HCT116 (cell line): ENCODE measurements around the gene CDKN2B-AS1. TPM values are rescaled to one million over a fixed set of nuclear protein-coding genes. Genes with fewer than 3 reads are reported as not detected.
A peak's percentile ranks its signal among the peaks of the same experiment; 100 is the strongest.

Experiments
- ATAC-seq: fragments of 200-7000 bp; cut with Tn5 transposase; 2 replicates; pipeline ENCODE4 v1.9.1; 2020; ENCODE audit warnings: mild to moderate bottlenecking, moderate library complexity
- Bru-seq: library from RNA; stranded (reverse); fragments of 400-500 nt; gene quantifications from one replicate; lab custom pipeline; 2021; lab: Mats Ljungman, UMichigan
- BruChase-seq, 2 experiments: library from RNA; stranded (reverse); fragments of 400-500 nt; gene quantifications; one replicate each; lab custom pipeline; 2021; lab: Mats Ljungman, UMichigan
- BruUV-seq: library from RNA; stranded (reverse); fragments of 400-500 nt; replicated peaks from 2 replicates; lab custom pipeline; 2021; lab: Mats Ljungman, UMichigan
- CTCF ChIA-PET: fragments of 300-600 bp; sonication (Branson Sonifier 250); formaldehyde crosslinking; loops from one replicate; lab custom pipeline; 2021; ENCODE audit warnings: antibody characterized with exemption; lab: Charles Lee
- POLR2A ChIA-PET: fragments of 300-600, 350-600 bp; sonication (Branson Sonifier 250); formaldehyde crosslinking; loops from one replicate; lab custom pipeline; 2021; ENCODE audit warnings: antibody characterized with exemption; lab: Charles Lee
- RAD21 ChIA-PET, 2 experiments: fragments of 300-600 bp; sonication (Branson Sonifier 250); formaldehyde crosslinking; loops; one replicate each; lab custom pipeline; 2023; ENCODE audit warnings: low total read pairs in 2 of 2; ENCODE audit not compliant: uncharacterized antibody in 2 of 2, unreplicated experiment in 2 of 2, low non-redundant PET in 1 of 2; lab: Charles Lee
- DNase-seq: peaks from one replicate; pipeline ENCODE4 v3.0.0-alpha.2; 2010; ENCODE audit warnings: low read depth, low spot score
- H2AFZ ChIP-seq: fragments of 200-600 bp; shearing (Covaris generic), sonication (generic); 2 replicates; pipeline ENCODE4 v1.6.1; 2017; ENCODE audit warnings: low read depth, mixed run types, mixed read lengths, antibody characterized with exemption, low read length; ENCODE audit not compliant: poor library complexity, severe bottlenecking
- H3K27ac ChIP-seq: 2 replicates; pipeline ENCODE4 v1.5.1; 2012; ENCODE audit warnings: low read depth, low read length
- H3K27me3 ChIP-seq: fragments of 200-600 bp; sonication (generic); 2 replicates; pipeline ENCODE4 v1.6.1; 2016; ENCODE audit warnings: mixed run types, low read length, mixed read lengths; ENCODE audit not compliant: insufficient read depth
- H3K36me3 ChIP-seq, 2 experiments: fragments of 200-500 bp in 1 of 2; fragments of 200-600 bp in 1 of 2; sonication (Bioruptor generic) in 1 of 2; sonication (generic) in 1 of 2; 2 replicates each; pipeline versions ENCODE4 v1.5.1 to v1.6.1; 2014 to 2016; ENCODE audit warnings: low read length in 2 of 2, inconsistent platforms in 1 of 2, mixed read lengths in 1 of 2, mixed run types in 1 of 2; ENCODE audit not compliant: insufficient read depth in 2 of 2, control insufficient read depth in 1 of 2
- H3K4me1 ChIP-seq, 2 experiments: fragments of 200-600 bp in 1 of 2; sonication (generic) in 1 of 2; 2 replicates each; pipeline versions ENCODE4 v1.5.1 to v1.6.1; 2012 to 2017; ENCODE audit warnings: low read length in 2 of 2, inconsistent platforms in 1 of 2, mild to moderate bottlenecking in 1 of 2, mixed read lengths in 1 of 2, mixed run types in 1 of 2, moderate library complexity in 1 of 2; ENCODE audit not compliant: insufficient read depth in 2 of 2, control insufficient read depth in 1 of 2
- H3K4me2 ChIP-seq: fragments of 200-600 bp; sonication (generic); 2 replicates; pipeline ENCODE4 v1.6.1; 2017; ENCODE audit warnings: mixed run types, low read length, mixed read lengths
- H3K4me3 ChIP-seq, 2 experiments: fragments of 200-600 bp in 1 of 2; sonication (generic) in 1 of 2; replicated peaks in 1 of 2; 2 replicates each; pipeline ENCODE4 v1.5.1; 2011 to 2016; ENCODE audit warnings: low read length in 2 of 2, control low read depth in 1 of 2, low read depth in 1 of 2, mild to moderate bottlenecking in 1 of 2, mixed read lengths in 1 of 2, mixed run types in 1 of 2
- H3K79me2 ChIP-seq: fragments of 200-600 bp; sonication (generic); 2 replicates; pipeline ENCODE4 v1.6.1; 2017; ENCODE audit warnings: mild to moderate bottlenecking, mixed run types, low read length, moderate library complexity, mixed read lengths; ENCODE audit not compliant: insufficient read depth
- H3K9ac ChIP-seq: fragments of 200-600 bp; sonication (generic); 2 replicates; pipeline ENCODE4 v1.6.1; 2016; ENCODE audit warnings: low read length, mixed read lengths
- H3K9me2 ChIP-seq: fragments of 200-600 bp; sonication (generic), shearing (Covaris generic); 2 replicates; pipeline ENCODE4 v1.6.1; 2017; ENCODE audit warnings: mixed run types, mild to moderate bottlenecking, moderate library complexity; ENCODE audit not compliant: insufficient read depth
- H3K9me3 ChIP-seq, 2 experiments: fragments of 200-500 bp in 1 of 2; fragments of 200-600 bp in 1 of 2; sonication (Bioruptor generic) in 1 of 2; sonication (generic) in 1 of 2; 2 replicates each; pipeline ENCODE4 v1.6.1; 2014 to 2017; ENCODE audit warnings: low read length in 2 of 2, mixed read lengths in 2 of 2, inconsistent platforms in 1 of 2, low read depth in 1 of 2, mild to moderate bottlenecking in 1 of 2, mixed run types in 1 of 2, moderate library complexity in 1 of 2; ENCODE audit not compliant: control insufficient read depth in 1 of 2, insufficient read depth in 1 of 2
- H4K20me1 ChIP-seq: fragments of 200-600 bp; sonication (generic), shearing (Covaris generic); 2 replicates; pipeline ENCODE4 v1.6.1; 2017; ENCODE audit warnings: mixed run types, mild to moderate bottlenecking, moderate library complexity; ENCODE audit not compliant: insufficient read depth
- CBX3 ChIP-seq: IDR thresholded peaks from 2 replicates; pipeline ENCODE4 v1.6.1; 2012; ENCODE audit warnings: low read depth
- CEBPB ChIP-seq: IDR thresholded peaks from 2 replicates; pipeline ENCODE4 v1.6.1; 2012; ENCODE audit warnings: low read depth
- CTCF ChIP-seq, 3 experiments: fragments of 200-600 bp in 1 of 3; sonication (generic) in 1 of 3; IDR thresholded peaks in 2 of 3; conservative IDR thresholded peaks in 1 of 3; 2 replicates each; pipeline ENCODE4 v1.5.1; 2012 to 2017; ENCODE audit warnings: low read depth in 2 of 3, low read length in 2 of 3, antibody characterized with exemption in 1 of 3, borderline replicate concordance in 1 of 3, control low read depth in 1 of 3, mild to moderate bottlenecking in 1 of 3, mixed read lengths in 1 of 3, mixed run types in 1 of 3, moderate library complexity in 1 of 3; ENCODE audit not compliant: insufficient read depth in 1 of 3
- EGR1 ChIP-seq: IDR thresholded peaks from 2 replicates; pipeline ENCODE4 v1.6.1; 2012; ENCODE audit warnings: low read depth
- ELF1 ChIP-seq: IDR thresholded peaks from 2 replicates; pipeline ENCODE4 v1.6.1; 2012; ENCODE audit warnings: low read depth, borderline replicate concordance
- FOSL1 ChIP-seq: IDR thresholded peaks from 2 replicates; pipeline ENCODE4 v1.6.1; 2012; ENCODE audit warnings: low read depth
- SIN3A ChIP-seq: IDR thresholded peaks from 2 replicates; pipeline ENCODE4 v1.6.1; 2012; ENCODE audit warnings: low read depth
- SRF ChIP-seq: IDR thresholded peaks from 2 replicates; pipeline ENCODE4 v1.6.1; 2012; ENCODE audit warnings: low read depth
- TCF7L2 ChIP-seq: IDR thresholded peaks from 2 replicates; pipeline ENCODE4 v1.7.0; 2011; ENCODE audit warnings: borderline replicate concordance, inconsistent platforms; ENCODE audit not compliant: insufficient read depth, insufficient read length; ENCODE audit errors: extremely low read depth
- YY1 ChIP-seq: IDR thresholded peaks from 2 replicates; pipeline ENCODE4 v1.6.1; 2011; ENCODE audit warnings: low read length, low read depth, moderate library complexity, mild to moderate bottlenecking; ENCODE audit not compliant: insufficient replicate concordance; ENCODE audit errors: extremely low read depth
- ZBTB33 ChIP-seq: IDR thresholded peaks from 2 replicates; pipeline ENCODE4 v1.6.1; 2011; ENCODE audit warnings: mild to moderate bottlenecking, low read length, moderate library complexity; ENCODE audit not compliant: insufficient replicate concordance; ENCODE audit errors: extremely low read depth
- intact Hi-C: fragments of 100-400 bp; cut with micrococcal nuclease; formaldehyde crosslinking; loops from 2 replicates; pipeline ENCODE4 v1.10.0; 2022
- long read RNA-seq: library from polyadenylated mRNA; unstranded; transcript quantifications from one replicate; pipeline ENCODE4 v2.0.0, GENCODE V29; 2021; ENCODE audit not compliant: unreplicated experiment
- polyA plus RNA-seq: library from polyadenylated mRNA; unstranded; fragments of >200 nt; gene quantifications from 2 replicates; pipeline ENCODE4 v1.2.1, GENCODE V29; 2012; ENCODE audit warnings: missing spikeins
- total RNA-seq: library from RNA; stranded (reverse); gene quantifications from one replicate; pipeline ENCODE4 v1.2.1, GENCODE V29; 2021; ENCODE audit not compliant: unreplicated experiment
- TF ChIP-seq, protein P1 (sequence below): IDR thresholded peaks from 2 replicates; pipeline ENCODE4 v1.6.1; 2012
- TF ChIP-seq, protein P2 (sequence below): IDR thresholded peaks from 2 replicates; pipeline ENCODE4 v1.6.1; 2012

Gene CDKN2B-AS1
- total RNA-seq = 1.7 TPM
- polyA plus RNA-seq = 0.81 and 1.1 TPM in 2 replicates
- percentile 49 among the genes with signal in this experiment for Bru-seq, nascent RNA
- percentile 42 among the genes with signal in this experiment for BruChase-seq, experiment 1, labeled RNA remaining after a 6-hour chase
- BruChase-seq, experiment 2, labeled RNA remaining after a 2-hour chase = percentile 56 among the genes with signal in this experiment
- long read RNA-seq, partial matches to known transcripts = 0 of 2 reads
- long read RNA-seq, other reads (novel, unspliced or antisense) = 2 of 2 reads

DNA sequence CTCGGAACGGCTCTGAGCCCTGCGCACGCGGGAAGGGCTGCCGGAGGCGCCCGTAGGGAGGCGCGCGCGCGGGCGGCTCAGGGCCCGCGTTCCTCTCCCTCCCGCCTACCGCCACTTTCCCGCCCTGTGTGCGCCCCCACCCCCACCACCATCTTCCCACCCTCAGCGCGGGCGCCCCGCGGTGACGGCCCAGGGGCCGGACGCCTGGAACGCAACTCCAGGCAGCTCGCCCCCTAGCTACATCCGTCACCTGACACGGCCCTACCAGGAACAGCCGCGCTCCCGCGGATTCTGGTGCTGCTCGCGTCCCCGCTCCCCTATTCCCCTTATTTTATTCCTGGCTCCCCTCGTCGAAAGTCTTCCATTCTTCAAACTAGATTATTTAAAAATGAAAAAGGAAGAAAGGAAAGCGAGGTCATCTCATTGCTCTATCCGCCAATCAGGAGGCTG, at the start of gene CDKN2B-AS1:
Gene CDKN2B-AS1, plus strand, starts transcription at position 236 of the 450 bp plus-strand sequence.
- RAD21 ChIA-PET = interaction anchor here (0.6 to 0.7 kb wide), 3 partner anchors 19 to 107 kb away, joined by 3 to 5 read pairs (median 4); no protein-coding TSS in a partner anchor
- Histone ChIP-seq H3K9me2 (no peaks in the 10 kb centered on the region), H3K79me2 (peaks cover 61% of the 10 kb centered on the region), H3K9me3 (no peaks in the 10 kb centered on the region), H3K27me3 (no peaks in the 10 kb centered on the region), H3K36me3 (no peaks in the 10 kb centered on the region), H3K27ac (peak within 1 kb of the TSS; percentile 89), H4K20me1 (no peaks in the 10 kb centered on the region), H3K4me2 (peak within 1 kb of the TSS; percentile 91), H2AFZ (peak within 1 kb of the TSS; percentile 69), H3K4me1 (peaks cover 4 to 19% of the 10 kb centered on the region in 2 experiments; a peak in 3 of 4 replicates), H3K9ac (peak within 1 kb of the TSS; percentile 86), H3K4me3 (peak within 1 kb of the TSS; percentile 79 to 81)
- POLR2A ChIA-PET = interaction anchor here (0.6 to 1.4 kb wide), 6 partner anchors 13 to 413 kb away, joined by 3 to 5 read pairs (median 4); partner anchors contain the start of gene CDKN2B
- peak; percentile 65 for DNase-seq
- TF ChIP-seq CEBPB (no peak), TCF7L2 (no peak), ELF1 (no peak; the same call in 1 of the 2 replicates), CBX3 (0 out of 2 replicates have a peak, but pooled peaks have one; percentile 17), YY1 (peak; percentile 34), SRF (no peak), CTCF (IDR thresholded peaks at IDR 0.05 in 2 of 3, conservative IDR thresholded peaks at IDR 0.05 in 1 of 3; ENCODE audit: borderline replicate concordance in 1 of 3, insufficient read depth in 1 of 3, low read depth in 2 of 3, low read length in 2 of 3) (peak in 2 of 3 experiments; percentile 6 to 20; a peak in 1 of 6 replicates), SIN3A (peak; percentile 59), EGR1 (no peak; the same call in 1 of the 2 replicates), ZBTB33 (no peak), FOSL1 (no peak)
- TF ChIP-seq, protein P1, sequence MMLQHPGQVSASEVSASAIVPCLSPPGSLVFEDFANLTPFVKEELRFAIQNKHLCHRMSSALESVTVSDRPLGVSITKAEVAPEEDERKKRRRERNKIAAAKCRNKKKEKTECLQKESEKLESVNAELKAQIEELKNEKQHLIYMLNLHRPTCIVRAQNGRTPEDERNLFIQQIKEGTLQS = no peak
- TF ChIP-seq, protein P2, sequence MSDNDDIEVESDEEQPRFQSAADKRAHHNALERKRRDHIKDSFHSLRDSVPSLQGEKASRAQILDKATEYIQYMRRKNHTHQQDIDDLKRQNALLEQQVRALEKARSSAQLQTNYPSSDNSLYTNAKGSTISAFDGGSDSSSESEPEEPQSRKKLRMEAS = peak; percentile 42; the same call in 1 of the 2 replicates
- CTCF ChIA-PET = interaction anchor here (0.7 to 3.2 kb wide), 6 partner anchors 14 to 250 kb away, joined by 3 to 36 read pairs (median 4); partner anchors contain the start of gene CDKN2B
- peak; percentile 74 for ATAC-seq
- intact Hi-C loops = no loop called here
- BruUV-seq = no TSS peak
